Activated T-helper 9 cell treated with anti-CD3 and anti-CD28 coated beads, Interleukin-2, amount 50 U/mL, for 16 hours (primary cell): ENCODE measurements around the gene F2RL2.

Experiments used
- DNase-seq: peaks from one replicate; pipeline ENCODE4 v3.0.0-alpha.2; 2020; ENCODE audit warnings: low read depth

F2RL2 gene

DNA sequence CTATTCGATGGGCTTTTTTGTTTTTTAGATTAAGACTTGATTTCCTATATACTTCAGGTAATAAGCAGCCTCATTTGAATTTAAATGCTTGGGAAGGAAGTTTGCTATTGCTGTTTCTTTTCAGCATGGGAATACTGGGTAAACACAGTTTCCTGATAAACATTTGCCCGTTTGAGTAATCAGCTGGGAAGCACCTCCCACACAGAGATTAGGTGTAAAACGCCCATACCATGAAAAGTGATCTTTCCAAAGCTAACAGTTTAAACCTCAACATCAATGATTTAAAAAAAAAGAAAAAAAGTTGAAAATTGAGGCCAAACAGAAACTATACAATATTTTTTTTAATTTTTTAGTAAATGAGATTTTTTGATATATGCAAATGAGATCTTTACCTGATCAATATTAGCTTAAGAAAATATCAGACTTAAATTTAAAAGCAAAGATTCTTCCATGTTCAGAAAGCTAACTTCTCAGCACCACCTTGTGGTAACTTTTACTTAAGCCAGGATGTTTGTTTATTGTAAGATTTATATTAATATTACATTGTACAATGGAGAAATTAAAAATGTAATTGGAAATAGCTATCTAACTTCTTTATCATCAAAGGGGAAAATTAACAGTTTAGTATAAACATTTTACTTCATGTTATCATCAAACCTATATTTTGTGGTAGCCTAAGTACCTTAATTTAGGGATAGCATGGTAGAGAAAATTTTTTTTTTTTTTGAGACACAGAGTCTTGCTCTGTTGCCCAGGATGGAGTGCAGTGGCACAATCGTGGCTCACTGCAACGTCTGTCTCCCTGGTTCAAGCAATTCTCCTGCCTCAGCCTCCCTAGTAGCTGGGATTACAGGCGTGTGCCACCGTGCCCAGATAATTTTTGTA is 39.8 kb downstream of the F2RL2 start:
- DNase-seq = no peak

DNA sequence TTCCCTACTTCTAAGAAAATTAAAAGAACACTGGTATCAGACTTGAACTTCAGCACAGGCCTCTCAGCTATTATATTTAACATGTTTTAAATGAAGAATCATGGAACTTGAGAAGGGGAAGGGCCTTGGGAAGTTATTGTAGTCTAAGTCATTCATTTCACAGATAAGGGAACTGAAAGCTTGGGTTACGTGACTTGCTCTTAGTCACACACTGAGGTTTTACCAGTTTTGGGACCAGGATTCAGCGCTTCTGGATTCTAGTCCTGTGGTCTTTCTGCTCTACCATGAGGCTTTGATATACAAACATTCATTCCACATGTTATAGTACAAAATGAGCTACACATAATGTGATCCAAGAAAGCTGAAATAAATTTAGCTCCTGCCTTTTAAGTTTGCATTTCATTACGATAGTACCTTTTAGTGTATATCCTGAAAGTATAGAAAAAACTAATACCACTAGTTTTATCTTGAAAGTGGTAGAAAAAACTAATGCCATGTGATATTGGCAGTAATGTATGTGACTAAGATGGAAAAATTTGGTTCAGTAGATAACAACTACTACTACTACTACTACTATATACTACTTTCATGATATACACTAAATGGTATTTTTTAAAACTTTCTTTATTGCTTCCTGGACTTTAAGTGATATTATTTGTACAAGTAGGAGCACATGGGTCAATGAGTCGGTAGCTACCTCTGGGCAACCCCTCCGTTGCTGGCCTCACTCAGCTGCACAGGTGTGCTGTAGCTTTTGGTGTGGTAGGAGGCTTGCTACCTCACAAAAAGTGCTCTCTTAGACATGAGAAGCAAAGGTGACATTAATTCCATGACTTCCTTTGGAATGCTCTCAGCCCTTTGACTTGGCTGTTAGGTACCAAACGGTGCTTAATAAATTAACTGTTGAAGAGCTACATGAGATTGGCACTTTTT is 40.7 kb downstream of the F2RL2 start:
- DNase-seq = no peak

DNA sequence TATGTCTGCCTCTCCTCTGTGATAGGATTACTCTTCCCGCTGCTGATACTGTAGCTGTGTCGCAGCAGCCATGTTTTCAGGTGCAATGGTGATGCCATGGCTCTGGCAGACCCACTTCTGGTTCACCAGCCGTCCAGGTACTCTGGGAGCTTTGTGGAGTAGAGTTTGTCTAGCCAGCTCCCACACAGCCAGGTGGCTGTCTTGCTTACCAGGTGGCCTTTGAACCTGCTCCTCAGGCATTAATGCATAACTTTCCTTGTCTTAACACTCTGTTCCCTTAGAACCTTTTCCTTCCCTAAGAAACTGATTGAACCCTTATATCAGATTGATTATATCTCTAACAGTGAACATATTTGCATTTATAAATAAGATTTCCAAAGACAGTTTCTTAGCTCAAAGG is 42.2 kb downstream of the F2RL2 start:
- DNase-seq = no peak

- DNase-seq = no peak
Measured at GRCh38 chr5:76579166-76579937, 43.9 kb downstream of the F2RL2 start.

- no peak for DNase-seq
Measured at GRCh38 chr5:76576996-76577395, 46.2 kb downstream of the F2RL2 start.

DNA sequence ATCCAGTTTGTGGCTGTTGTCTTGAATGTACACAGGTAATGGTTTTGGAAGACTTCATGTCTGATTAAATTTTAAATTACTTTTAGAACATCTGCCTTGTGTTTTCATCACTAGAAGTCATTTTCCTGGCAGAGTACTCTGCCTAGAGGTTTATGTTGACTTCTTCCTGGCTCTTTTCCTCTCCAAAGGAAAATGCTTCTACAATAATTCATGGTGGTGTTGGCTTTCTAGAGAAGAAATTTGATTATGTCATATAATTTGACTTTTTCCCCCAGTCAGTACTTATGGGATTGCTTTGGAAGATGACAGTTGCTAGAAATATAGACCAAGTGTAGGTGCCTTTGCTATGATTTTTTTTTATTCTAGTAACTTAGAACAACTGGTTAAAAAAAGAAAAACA is 46.8 kb downstream of the F2RL2 start:
- no peak for DNase-seq

DNA sequence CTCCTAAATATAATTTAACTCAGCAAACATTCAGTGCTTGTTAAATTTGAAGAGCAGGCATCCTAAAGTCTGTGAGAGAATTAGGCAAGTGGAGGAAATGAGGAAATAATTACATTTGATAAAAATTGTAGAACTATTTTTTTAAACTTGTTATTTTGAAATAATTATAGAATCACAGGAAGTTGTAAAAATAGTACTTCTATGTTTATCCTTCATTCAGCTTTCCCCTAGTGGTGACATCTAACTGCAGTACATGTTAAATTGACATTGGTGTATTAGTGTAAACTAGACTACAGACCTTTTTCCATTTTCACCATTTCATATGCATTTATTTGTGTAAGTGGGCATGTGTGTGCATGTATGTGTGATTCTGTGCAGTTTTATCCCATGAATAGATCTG is 51.6 kb downstream of the F2RL2 start:
- DNase-seq = no peak

DNA sequence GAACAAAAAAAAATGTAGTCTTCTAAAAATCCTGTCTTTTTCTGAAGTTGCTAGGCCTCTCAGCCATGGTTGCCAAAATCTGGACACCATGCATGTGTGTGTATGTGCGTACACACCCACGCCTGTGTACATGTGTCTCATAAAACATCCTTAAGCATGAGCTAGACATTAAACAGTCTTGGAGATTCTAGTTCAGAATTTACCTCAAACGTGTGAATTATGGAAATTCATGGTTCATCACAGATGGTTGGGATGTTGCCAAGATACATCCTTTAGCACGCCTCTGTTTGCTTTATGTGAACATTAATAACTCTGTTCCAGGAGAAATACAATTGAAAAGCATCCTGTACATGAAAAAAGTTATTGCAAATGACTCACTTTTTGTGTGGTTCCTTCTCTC is 53.0 kb downstream of the F2RL2 start:
- DNase-seq = no peak
